OCI-LY7 (cell line): ENCODE measurements around the gene EID3. TPM values are rescaled to one million over a fixed set of nuclear protein-coding genes. Genes with fewer than 3 reads are reported as not detected.

ENCODE experiments used
- BruUV-seq: library from RNA; stranded (reverse); fragments of 400-500 nt; replicated peaks from 2 replicates; lab custom pipeline; 2021; lab: Mats Ljungman, UMichigan
- CTCF ChIA-PET: fragments of 300-600 bp; sonication (Branson Sonifier 250); formaldehyde crosslinking; loops from one replicate; lab custom pipeline; 2022; ENCODE audit warnings: antibody characterized with exemption; ENCODE audit not compliant: unreplicated experiment; lab: Charles Lee
- POLR2A ChIA-PET: fragments of 300-600 bp; sonication (Branson Sonifier 250); formaldehyde crosslinking; loops from one replicate; lab custom pipeline; 2022; ENCODE audit warnings: antibody characterized with exemption; lab: Charles Lee
- DNase-seq: peaks from one replicate; pipeline ENCODE4 v3.0.0-alpha.2; 2015; ENCODE audit warnings: low spot score
- H2AFZ ChIP-seq: fragments of 200-600 bp; sonication (generic), shearing (Covaris generic); 2 replicates; pipeline ENCODE4 v1.6.1; 2014; ENCODE audit warnings: mild to moderate bottlenecking, antibody characterized with exemption, low read length, moderate library complexity
- H3K27ac ChIP-seq: fragments of 200-600 bp; sonication (generic); 2 replicates; pipeline ENCODE4 v1.5.1; 2014; ENCODE audit warnings: mixed run types, low read depth, mild to moderate bottlenecking, moderate library complexity, low read length, inconsistent platforms; ENCODE audit not compliant: poor library complexity, severe bottlenecking
- H3K36me3 ChIP-seq: fragments of 200-600 bp; sonication (generic); 2 replicates; pipeline ENCODE4 v1.6.1; 2014; ENCODE audit warnings: mild to moderate bottlenecking, antibody characterized with exemption, low read length, moderate library complexity, mixed read lengths; ENCODE audit not compliant: insufficient read depth
- H3K4me1 ChIP-seq: fragments of 200-600 bp; sonication (generic); 2 replicates; pipeline ENCODE4 v1.5.1; 2014; ENCODE audit warnings: mild to moderate bottlenecking, low read length; ENCODE audit not compliant: insufficient read depth, poor library complexity, severe bottlenecking
- H3K4me2 ChIP-seq: fragments of 200-600 bp; sonication (generic); 2 replicates; pipeline ENCODE4 v1.6.1; 2014; ENCODE audit warnings: mild to moderate bottlenecking, low read length
- H3K4me3 ChIP-seq: fragments of 200-600 bp; sonication (generic); 2 replicates; pipeline ENCODE4 v1.5.1; 2014; ENCODE audit warnings: mild to moderate bottlenecking, low read depth, low read length; ENCODE audit not compliant: poor library complexity, severe bottlenecking
- H3K79me2 ChIP-seq: fragments of 200-600 bp; sonication (generic); 2 replicates; pipeline ENCODE4 v1.6.1; 2016; ENCODE audit warnings: low read depth, mild to moderate bottlenecking, low read length, moderate library complexity, mixed read lengths; ENCODE audit not compliant: insufficient read depth
- H3K9me2 ChIP-seq: fragments of 200-600 bp; sonication (generic); 2 replicates; pipeline ENCODE4 v1.6.1; 2016; ENCODE audit warnings: mild to moderate bottlenecking, low read length, mixed read lengths; ENCODE audit not compliant: insufficient read depth
- H3K9me3 ChIP-seq: fragments of 200-600 bp; sonication (generic); 2 replicates; pipeline ENCODE4 v1.6.1; 2014; ENCODE audit warnings: mild to moderate bottlenecking, mixed run types, low read length, mixed read lengths
- H4K20me1 ChIP-seq: fragments of 200-600 bp; sonication (generic); 2 replicates; pipeline ENCODE4 v1.6.1; 2014; ENCODE audit warnings: mild to moderate bottlenecking, antibody characterized with exemption, low read length, moderate library complexity, mixed read lengths; ENCODE audit not compliant: insufficient read depth
- EZH2phosphoT487 ChIP-seq: fragments of 200-600 bp; sonication (generic); IDR thresholded peaks from 2 replicates; pipeline ENCODE4 v1.6.1; 2018; ENCODE audit warnings: low read depth, borderline replicate concordance, mild to moderate bottlenecking, mixed run types, antibody characterized with exemption, low read length, moderate library complexity, mixed read lengths
- intact Hi-C: fragments of 100-400 bp; cut with micrococcal nuclease; formaldehyde crosslinking; loops from one replicate; pipeline ENCODE4 v1.10.0; 2022; ENCODE audit not compliant: unreplicated experiment
- total RNA-seq, 2 experiments: library from RNA; depleted of rRNA in 1 of 2; stranded (reverse); fragments of >200 nt in 1 of 2; shearing (Covaris generic) in 1 of 2; gene quantifications; 2 replicates each; pipeline ENCODE4 v1.2.3, GENCODE V29; 2014 to 2022
- TF ChIP-seq, protein P1 (sequence below): fragments of 200-600 bp; sonication (generic); conservative IDR thresholded peaks from 2 replicates; pipeline ENCODE4 v1.5.1; 2014; ENCODE audit warnings: mild to moderate bottlenecking, antibody characterized with exemption, low read length, moderate library complexity, mixed read lengths

Gene EID3
- total RNA-seq, 2 experiments from 2014 or later: 5.1 to 8.2 TPM

- H3K4me2 ChIP-seq: no peak overlapping the region
- no TSS peak for BruUV-seq
- H3K4me1 ChIP-seq: no peaks in the 10 kb centered on the region
- POLR2A ChIA-PET: interaction anchor here (1.0 to 3.3 kb wide), 3 partner anchors 20 to 116 kb away, joined by 3 to 16 read pairs (median 3); no protein-coding TSS in a partner anchor
- no peak overlapping the region for H2AFZ ChIP-seq
- H3K27ac ChIP-seq: no peak overlapping the region
- H3K79me2 ChIP-seq: peaks cover 24% of the 10 kb centered on the region
- TF ChIP-seq EZH2phosphoT487: no peak
- TF ChIP-seq, protein P1, sequence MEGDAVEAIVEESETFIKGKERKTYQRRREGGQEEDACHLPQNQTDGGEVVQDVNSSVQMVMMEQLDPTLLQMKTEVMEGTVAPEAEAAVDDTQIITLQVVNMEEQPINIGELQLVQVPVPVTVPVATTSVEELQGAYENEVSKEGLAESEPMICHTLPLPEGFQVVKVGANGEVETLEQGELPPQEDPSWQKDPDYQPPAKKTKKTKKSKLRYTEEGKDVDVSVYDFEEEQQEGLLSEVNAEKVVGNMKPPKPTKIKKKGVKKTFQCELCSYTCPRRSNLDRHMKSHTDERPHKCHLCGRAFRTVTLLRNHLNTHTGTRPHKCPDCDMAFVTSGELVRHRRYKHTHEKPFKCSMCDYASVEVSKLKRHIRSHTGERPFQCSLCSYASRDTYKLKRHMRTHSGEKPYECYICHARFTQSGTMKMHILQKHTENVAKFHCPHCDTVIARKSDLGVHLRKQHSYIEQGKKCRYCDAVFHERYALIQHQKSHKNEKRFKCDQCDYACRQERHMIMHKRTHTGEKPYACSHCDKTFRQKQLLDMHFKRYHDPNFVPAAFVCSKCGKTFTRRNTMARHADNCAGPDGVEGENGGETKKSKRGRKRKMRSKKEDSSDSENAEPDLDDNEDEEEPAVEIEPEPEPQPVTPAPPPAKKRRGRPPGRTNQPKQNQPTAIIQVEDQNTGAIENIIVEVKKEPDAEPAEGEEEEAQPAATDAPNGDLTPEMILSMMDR: no peak
- H3K9me2 ChIP-seq: no peaks in the 10 kb centered on the region
- intact Hi-C loops: no loop called here
- H3K4me3 ChIP-seq: no peak overlapping the region
- H3K9me3 ChIP-seq: no peaks in the 10 kb centered on the region
- no peak for DNase-seq
- no peaks in the 10 kb centered on the region for H4K20me1 ChIP-seq
- H3K36me3 ChIP-seq: peaks cover 96% of the 10 kb centered on the region
- CTCF ChIA-PET: no interaction called here
Measured at GRCh38 chr12:104315326-104316224, 12.0 kb downstream of the EID3 start.

DNA sequence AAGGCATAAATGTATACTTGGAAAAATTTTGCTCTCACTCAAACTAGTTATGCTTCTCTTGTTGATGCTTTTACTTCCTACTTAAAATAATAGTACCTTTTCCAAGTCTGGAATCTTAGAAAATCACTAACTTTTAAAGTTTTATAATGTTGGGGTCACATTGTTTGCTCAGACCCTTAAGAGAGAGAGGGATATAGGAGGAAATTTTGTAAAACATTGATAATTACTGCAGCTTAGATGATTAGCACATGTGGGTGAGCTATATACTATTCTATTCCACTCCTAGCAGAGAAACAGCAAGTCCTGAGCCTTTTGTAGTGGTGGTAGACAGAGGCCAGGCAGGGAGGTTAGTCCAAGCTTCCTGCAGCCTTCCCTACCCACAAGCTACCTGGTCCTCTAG, 13.4 kb downstream of the EID3 start:
- no peaks in the 10 kb centered on the region for H3K4me1 ChIP-seq
- no peak overlapping the region for H3K4me3 ChIP-seq
- peaks cover 13% of the 10 kb centered on the region; the same call in 1 of the 2 replicates for H3K79me2 ChIP-seq
- CTCF ChIA-PET: interaction anchor here (0.6 kb wide), 1 partner anchor 12 kb away, joined by 3 read pairs; no protein-coding TSS in a partner anchor
- DNase-seq: no peak
- H3K27ac ChIP-seq: no peak overlapping the region
- POLR2A ChIA-PET: interaction anchor here (0.6 to 1.0 kb wide), 3 partner anchors 19 to 284 kb away, joined by 3 to 4 read pairs (median 4); no protein-coding TSS in a partner anchor
- no peaks in the 10 kb centered on the region for H3K9me2 ChIP-seq
- intact Hi-C loops: no loop called here
- no peak overlapping the region for H2AFZ ChIP-seq
- H3K9me3 ChIP-seq: no peaks in the 10 kb centered on the region
- H3K4me2 ChIP-seq: no peak overlapping the region
- H4K20me1 ChIP-seq: no peaks in the 10 kb centered on the region
- no TSS peak for BruUV-seq
- H3K36me3 ChIP-seq: peaks cover 97% of the 10 kb centered on the region
- TF ChIP-seq, protein P1: no peak
- no peak for TF ChIP-seq EZH2phosphoT487
